ENCODE measurements around the gene CAPZA2. TPM values are rescaled to one million over a fixed set of nuclear protein-coding genes. Genes with fewer than 3 reads are reported as not detected.
A peak's percentile ranks its signal among the peaks of the same experiment; 100 is the strongest.
"Not testable (repeated sequence)": the region's sequence is repeated elsewhere in the genome, so short reads cannot be mapped to it uniquely, and the experiment has no call there.

Gene CAPZA2
- polyA plus RNA-seq, 3 donors, result 67.0 to 807 (median 672) TPM

DNA sequence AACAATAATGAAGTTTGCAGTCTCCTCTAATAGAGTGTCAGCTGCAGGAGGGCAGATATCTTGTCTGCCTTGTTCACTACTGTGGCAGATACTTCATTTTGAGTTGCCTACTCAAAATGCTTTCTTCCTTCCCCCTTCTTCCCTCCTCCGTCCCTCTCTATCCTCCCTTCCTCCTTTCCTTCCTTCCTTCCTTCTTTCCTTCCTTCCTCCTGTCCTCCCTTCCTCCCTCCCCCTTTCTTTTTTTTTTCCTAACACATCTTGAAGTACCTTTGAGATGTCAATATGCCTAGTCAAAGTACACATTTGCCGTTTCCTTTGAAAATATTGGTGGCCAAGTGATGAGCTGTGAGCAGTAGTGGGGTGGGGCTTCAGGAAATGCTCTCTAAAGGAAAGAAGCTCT is 72.2 kb downstream of the CAPZA2 start:
- no peak overlapping the region for H3K9ac ChIP-seq (ENCODE audit: insufficient read depth, low read length, poor library complexity, severe bottlenecking)
- WGBS (ENCODE audit: insufficient coverage), result 0% methylated on average over 1 of the region's 2 CpGs
- no peaks in the 10 kb centered on the region for H3K36me3 Mint-ChIP-seq
- H3K9me3 ChIP-seq (replicated peaks in 1 of 2; ENCODE audit: control insufficient read depth in 1 of 2, insufficient read depth in 1 of 2, low read length in 2 of 2), result no peaks in the 10 kb centered on the region
- intact Hi-C loops (cut with micrococcal nuclease), result loop anchor here in 1 of 2 donors (5.0 kb wide), 1 partner anchor 183 kb away; no protein-coding TSS in a partner anchor
- no peak overlapping the region for H2AFZ ChIP-seq (ENCODE audit: insufficient read depth, low read depth, low read length, poor library complexity, severe bottlenecking)
- H3K27me3 ChIP-seq (ENCODE audit: control insufficient read depth in 2 of 2, insufficient read depth in 2 of 2, low read length in 2 of 2), result no peaks in the 10 kb centered on the region
- H3K27me3 Mint-ChIP-seq (ENCODE audit: low read depth in 3 of 3), result peaks cover under 1 to 5% (median 3%) of the 10 kb centered on the region in 3 donors
- peaks cover 4% of the 10 kb centered on the region for H3K4me1 Mint-ChIP-seq
- TF ChIP-seq, protein P1, sequence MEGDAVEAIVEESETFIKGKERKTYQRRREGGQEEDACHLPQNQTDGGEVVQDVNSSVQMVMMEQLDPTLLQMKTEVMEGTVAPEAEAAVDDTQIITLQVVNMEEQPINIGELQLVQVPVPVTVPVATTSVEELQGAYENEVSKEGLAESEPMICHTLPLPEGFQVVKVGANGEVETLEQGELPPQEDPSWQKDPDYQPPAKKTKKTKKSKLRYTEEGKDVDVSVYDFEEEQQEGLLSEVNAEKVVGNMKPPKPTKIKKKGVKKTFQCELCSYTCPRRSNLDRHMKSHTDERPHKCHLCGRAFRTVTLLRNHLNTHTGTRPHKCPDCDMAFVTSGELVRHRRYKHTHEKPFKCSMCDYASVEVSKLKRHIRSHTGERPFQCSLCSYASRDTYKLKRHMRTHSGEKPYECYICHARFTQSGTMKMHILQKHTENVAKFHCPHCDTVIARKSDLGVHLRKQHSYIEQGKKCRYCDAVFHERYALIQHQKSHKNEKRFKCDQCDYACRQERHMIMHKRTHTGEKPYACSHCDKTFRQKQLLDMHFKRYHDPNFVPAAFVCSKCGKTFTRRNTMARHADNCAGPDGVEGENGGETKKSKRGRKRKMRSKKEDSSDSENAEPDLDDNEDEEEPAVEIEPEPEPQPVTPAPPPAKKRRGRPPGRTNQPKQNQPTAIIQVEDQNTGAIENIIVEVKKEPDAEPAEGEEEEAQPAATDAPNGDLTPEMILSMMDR (IDR thresholded peaks at IDR 0.05), result no peak
- H3K4me1 ChIP-seq (ENCODE audit: control insufficient read depth in 1 of 2, insufficient read depth in 2 of 2, low read length in 2 of 2), result no peaks in the 10 kb centered on the region
- no peak for DNase-seq
- no peak overlapping the region for H3K27ac ChIP-seq (ENCODE audit: low read depth in 1 of 2, low read length in 2 of 2)
- H3K79me2 ChIP-seq (ENCODE audit: insufficient read depth, low read length), result no peaks in the 10 kb centered on the region
- H3K27ac Mint-ChIP-seq, result no peak overlapping the region
- H3K4me3 ChIP-seq (replicated peaks in 1 of 3; ENCODE audit: low read depth in 2 of 3, low read length in 3 of 3), result no peak overlapping the region
- peak overlapping the region in 1 of 2 donors; percentile 25 for H3K4me3 Mint-ChIP-seq
- no peaks in the 10 kb centered on the region for H4K20me1 ChIP-seq (ENCODE audit: insufficient read depth, low read length)
- H3K36me3 ChIP-seq (replicated peaks in 1 of 2; ENCODE audit: control insufficient read depth in 1 of 2, insufficient read depth in 2 of 2, low read length in 2 of 2), result no peaks in the 10 kb centered on the region
- H3K4me2 ChIP-seq (replicated peaks; ENCODE audit: extremely low read depth, low read length, poor library complexity, severe bottlenecking), result no peak overlapping the region
- H3K9me3 Mint-ChIP-seq, result no peaks in the 10 kb centered on the region

- H3K27me3 Mint-ChIP-seq (ENCODE audit: low read depth in 3 of 3); H3K4me1 Mint-ChIP-seq; H3K4me1 ChIP-seq (ENCODE audit: control insufficient read depth in 1 of 2, insufficient read depth in 2 of 2, low read length in 2 of 2); H3K79me2 ChIP-seq (ENCODE audit: insufficient read depth, low read length); DNase-seq; H2AFZ ChIP-seq (ENCODE audit: insufficient read depth, low read depth, low read length, poor library complexity, severe bottlenecking); H3K4me2 ChIP-seq (replicated peaks; ENCODE audit: extremely low read depth, low read length, poor library complexity, severe bottlenecking); H3K36me3 ChIP-seq (replicated peaks in 1 of 2; ENCODE audit: control insufficient read depth in 1 of 2, insufficient read depth in 2 of 2, low read length in 2 of 2); H3K27ac Mint-ChIP-seq; intact Hi-C loops (cut with micrococcal nuclease); H3K27ac ChIP-seq (ENCODE audit: low read depth in 1 of 2, low read length in 2 of 2); H4K20me1 ChIP-seq (ENCODE audit: insufficient read depth, low read length); H3K27me3 ChIP-seq (ENCODE audit: control insufficient read depth in 2 of 2, insufficient read depth in 2 of 2, low read length in 2 of 2); H3K4me3 Mint-ChIP-seq; H3K9ac ChIP-seq (ENCODE audit: insufficient read depth, low read length, poor library complexity, severe bottlenecking); H3K9me3 ChIP-seq (replicated peaks in 1 of 2; ENCODE audit: control insufficient read depth in 1 of 2, insufficient read depth in 1 of 2, low read length in 2 of 2); H3K4me3 ChIP-seq (replicated peaks in 1 of 3; ENCODE audit: low read depth in 2 of 3, low read length in 3 of 3); H3K9me3 Mint-ChIP-seq; H3K36me3 Mint-ChIP-seq: not testable (repeated sequence)
- 86% methylated on average over 1 of the region's 4 CpGs for WGBS (ENCODE audit: insufficient coverage)
Observed at GRCh38 chr7:116936844-116937243, 74.5 kb downstream of the CAPZA2 start.
